Omental fat pad (tissue), 4 donors: ENCODE measurements around the gene ATXN10. TPM values are rescaled to one million over a fixed set of nuclear protein-coding genes. Genes with fewer than 3 reads are reported as not detected.

Source experiments
- ATAC-seq: fragments of 150-250 bp; one replicate; pipeline ENCODE4 v1.9.1; 2016; ENCODE audit warnings: mild to moderate bottlenecking, moderate library complexity; ENCODE audit not compliant: low FRiP score
- DNase-seq: peaks from one replicate; pipeline ENCODE4 v3.0.0-alpha.2; 2019; ENCODE audit warnings: low spot score
- CTCF ChIP-seq, 3 donors: fragments of 450-650 bp; IDR thresholded peaks; one replicate each; pipeline ENCODE4 v1.5.1; 2016 to 2017; ENCODE audit warnings: antibody characterized with exemption in 3 of 3, mild to moderate bottlenecking in 3 of 3, moderate library complexity in 2 of 3
- total RNA-seq, 4 donors: library from RNA; depleted of rRNA; stranded (reverse); fragments of >200 nt; gene quantifications; one replicate each; pipeline ENCODE4 v1.1.0, GENCODE V29; 2016

Gene ATXN10
- total RNA-seq, 4 donors from 2014 or later: 80.9 to 127 (median 103) TPM

GRCh38 chr22:45686004-45686403, 14.4 kb downstream of the ATXN10 start:
- ATAC-seq (no peak), DNase-seq (no peak)
- TF ChIP-seq CTCF (IDR thresholded peaks at IDR 0.05): no peak

- DNase-seq (no peak), ATAC-seq (no peak)
- no peak for TF ChIP-seq CTCF (IDR thresholded peaks at IDR 0.05)
These were observed 15.2 kb downstream of the ATXN10 start for GRCh38 chr22:45686836-45687235.

- no peak for TF ChIP-seq CTCF (IDR thresholded peaks at IDR 0.05)
These were observed 17.0 kb downstream of the ATXN10 start for GRCh38 chr22:45688600-45689080.

GRCh38 chr22:45689211-45689610, 17.6 kb downstream of the ATXN10 start:
- no peak for TF ChIP-seq CTCF (IDR thresholded peaks at IDR 0.05)
- DNase-seq (no peak), ATAC-seq (peak; percentile 27)

More at GRCh38 chr22:45688600-45689080, 17.0 kb downstream of the ATXN10 start:
- peak; percentile 88 for ATAC-seq
- no peak for DNase-seq

- no peak for ATAC-seq
- no peak for TF ChIP-seq CTCF (IDR thresholded peaks at IDR 0.05)
These were observed 18.4 kb downstream of the ATXN10 start for GRCh38 chr22:45690008-45690407.

GRCh38 chr22:45692549-45692948, 20.9 kb downstream of the ATXN10 start:
- ATAC-seq (no peak), DNase-seq (no peak)
- TF ChIP-seq CTCF (IDR thresholded peaks at IDR 0.05): no peak

More at GRCh38 chr22:45690008-45690407, 18.4 kb downstream of the ATXN10 start:
- no peak for DNase-seq

- DNase-seq: no peak
- no peak for ATAC-seq
- no peak for TF ChIP-seq CTCF (IDR thresholded peaks at IDR 0.05)
These were observed 22.2 kb downstream of the ATXN10 start for GRCh38 chr22:45693835-45694234.
